ENCODE measurements around the gene SETD5.
"Not testable (repeated sequence)": the region's sequence is repeated elsewhere in the genome, so short reads cannot be mapped to it uniquely, and the experiment has no call there.

SETD5 gene

DNA sequence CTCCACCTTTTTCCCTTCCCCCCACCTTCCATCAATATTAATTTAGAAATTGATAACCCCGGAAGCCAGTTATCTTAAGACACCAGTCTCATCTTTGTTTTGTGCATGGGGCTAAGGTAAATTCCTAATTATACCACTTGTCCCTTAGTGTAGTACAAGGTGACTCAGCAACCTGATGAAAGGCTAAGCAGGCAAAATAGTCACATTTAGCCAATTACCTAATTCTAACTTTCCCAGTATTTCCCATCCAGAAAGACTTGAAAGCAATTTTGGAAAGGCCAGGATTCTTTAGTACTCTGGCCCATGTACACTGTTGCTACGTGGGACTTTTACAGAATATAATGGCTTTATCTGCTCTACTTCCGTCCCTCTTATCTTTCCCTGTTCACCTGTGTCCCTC lies 72.6 kb downstream of the SETD5 start:
- H3K27ac ChIP-seq, result no peak overlapping the region
- TF ChIP-seq ZFX (IDR thresholded peaks at IDR 0.05), result no peak

DNA sequence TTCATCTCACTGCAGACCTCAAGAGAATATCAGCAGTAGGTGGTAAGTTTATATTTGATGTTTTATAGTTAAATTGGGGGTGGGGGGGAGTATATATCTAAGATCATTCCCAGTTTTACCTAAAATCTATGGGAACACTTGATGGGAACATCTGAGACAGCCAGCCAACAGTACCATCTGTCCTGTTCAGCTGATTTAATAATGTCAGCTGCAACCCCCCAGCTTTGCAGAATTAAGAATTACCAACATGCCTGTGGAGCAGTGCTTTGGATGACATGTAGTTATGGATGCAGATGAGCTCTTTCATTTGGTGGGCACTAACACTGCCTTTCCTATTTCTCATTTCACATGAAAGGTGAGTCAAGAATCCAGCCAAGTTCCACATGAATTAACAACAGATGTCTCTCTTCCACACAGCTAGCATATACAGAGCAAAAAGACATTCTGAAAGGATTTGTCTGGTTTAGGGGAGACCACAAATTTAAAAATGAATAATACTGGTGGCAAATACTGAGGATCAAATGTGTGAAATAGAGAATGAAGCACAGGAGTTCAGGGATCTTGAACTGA lies 76.2 kb downstream of the SETD5 start:
- no peak overlapping the region for H3K27ac ChIP-seq
- TF ChIP-seq, protein P1, sequence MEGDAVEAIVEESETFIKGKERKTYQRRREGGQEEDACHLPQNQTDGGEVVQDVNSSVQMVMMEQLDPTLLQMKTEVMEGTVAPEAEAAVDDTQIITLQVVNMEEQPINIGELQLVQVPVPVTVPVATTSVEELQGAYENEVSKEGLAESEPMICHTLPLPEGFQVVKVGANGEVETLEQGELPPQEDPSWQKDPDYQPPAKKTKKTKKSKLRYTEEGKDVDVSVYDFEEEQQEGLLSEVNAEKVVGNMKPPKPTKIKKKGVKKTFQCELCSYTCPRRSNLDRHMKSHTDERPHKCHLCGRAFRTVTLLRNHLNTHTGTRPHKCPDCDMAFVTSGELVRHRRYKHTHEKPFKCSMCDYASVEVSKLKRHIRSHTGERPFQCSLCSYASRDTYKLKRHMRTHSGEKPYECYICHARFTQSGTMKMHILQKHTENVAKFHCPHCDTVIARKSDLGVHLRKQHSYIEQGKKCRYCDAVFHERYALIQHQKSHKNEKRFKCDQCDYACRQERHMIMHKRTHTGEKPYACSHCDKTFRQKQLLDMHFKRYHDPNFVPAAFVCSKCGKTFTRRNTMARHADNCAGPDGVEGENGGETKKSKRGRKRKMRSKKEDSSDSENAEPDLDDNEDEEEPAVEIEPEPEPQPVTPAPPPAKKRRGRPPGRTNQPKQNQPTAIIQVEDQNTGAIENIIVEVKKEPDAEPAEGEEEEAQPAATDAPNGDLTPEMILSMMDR (conservative IDR thresholded peaks at IDR 0.05), result no peak
- no peak for TF ChIP-seq ZFX (IDR thresholded peaks at IDR 0.05)

DNA sequence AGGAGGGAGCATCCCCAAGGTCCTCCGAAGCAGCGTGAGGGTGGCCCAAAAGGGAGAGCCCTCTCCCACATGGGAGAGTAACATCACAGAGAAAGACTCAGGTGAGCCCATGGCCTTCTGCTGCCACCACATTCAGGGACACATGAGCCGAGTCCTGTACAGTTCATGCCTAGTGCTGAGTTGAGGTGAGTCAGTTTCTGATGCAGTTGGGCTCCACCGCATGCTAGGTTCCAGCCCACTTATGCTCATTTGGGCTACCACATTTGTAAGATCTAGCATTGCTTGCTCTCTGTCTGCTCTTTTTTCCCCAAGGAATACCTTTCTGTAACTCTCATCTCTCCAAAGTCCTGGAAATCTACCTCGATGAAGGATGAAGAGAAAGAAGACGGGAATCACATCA lies 77.1 kb downstream of the SETD5 start:
- no peak for TF ChIP-seq ZFX (IDR thresholded peaks at IDR 0.05)
- TF ChIP-seq, protein P1 (conservative IDR thresholded peaks at IDR 0.05), result no peak
- no peak overlapping the region for H3K27ac ChIP-seq

DNA sequence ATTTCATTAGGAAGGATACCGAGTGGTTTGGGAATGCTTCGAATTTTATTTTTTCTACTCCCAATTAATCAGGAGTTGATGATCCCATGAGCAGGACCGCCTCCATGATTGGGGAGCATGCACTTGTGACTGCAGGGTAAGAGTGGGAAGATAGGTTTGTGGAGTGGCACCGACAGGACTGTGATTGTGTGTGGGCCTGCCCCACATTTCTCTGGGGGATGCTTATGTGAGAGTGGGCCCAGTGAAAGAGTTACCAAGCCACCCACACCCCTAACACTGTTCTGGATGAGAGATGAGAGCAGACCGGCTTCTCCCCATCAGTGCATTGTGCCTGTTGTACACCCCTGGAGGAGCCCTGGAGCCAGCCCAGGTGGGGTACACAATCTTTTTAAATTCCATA lies 79.5 kb downstream of the SETD5 start:
- no peak overlapping the region for H3K27ac ChIP-seq
- no peak for TF ChIP-seq ZFX (IDR thresholded peaks at IDR 0.05)
- TF ChIP-seq, protein P1 (conservative IDR thresholded peaks at IDR 0.05), result no peak

DNA sequence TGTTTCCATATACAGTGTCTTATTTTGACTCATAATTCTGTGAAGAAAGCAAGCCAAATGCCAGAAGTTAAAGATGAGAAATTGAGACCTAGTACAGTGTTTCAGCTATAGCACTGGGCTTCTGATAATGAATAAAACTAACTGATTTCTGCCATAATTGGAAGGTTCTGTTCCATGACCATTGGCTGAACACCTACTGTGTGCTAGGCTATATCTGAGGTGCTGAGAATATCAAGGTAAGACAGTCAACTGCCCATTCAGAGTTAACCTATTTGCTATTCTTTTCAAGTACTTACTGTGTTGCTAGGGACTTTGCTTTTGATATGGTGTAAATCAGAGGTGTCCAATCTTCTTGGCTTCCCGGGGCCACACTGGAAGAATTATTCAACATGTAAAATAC lies 82.8 kb downstream of the SETD5 start:
- no peak overlapping the region for H3K27ac ChIP-seq
- no peak for TF ChIP-seq ZFX (IDR thresholded peaks at IDR 0.05)
- TF ChIP-seq, protein P1 (conservative IDR thresholded peaks at IDR 0.05), result no peak

DNA sequence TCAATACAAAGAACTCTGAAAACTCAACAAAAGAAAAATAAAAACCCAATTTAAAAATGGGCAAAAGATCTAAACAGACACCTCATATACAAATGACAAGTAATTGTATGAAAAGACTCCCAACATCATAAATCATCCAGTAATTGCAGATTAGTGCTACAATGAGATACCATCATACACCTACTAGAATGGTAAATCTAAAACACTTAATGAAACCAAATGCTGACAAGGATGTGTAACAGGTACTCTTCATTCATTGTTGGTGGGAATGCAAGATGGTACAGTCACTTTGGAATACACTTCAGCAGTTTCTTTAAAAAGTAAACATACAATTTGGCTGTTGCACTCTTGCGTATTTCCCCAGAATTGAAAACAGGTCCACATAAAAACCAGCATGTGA lies 87.8 kb downstream of the SETD5 start:
- no peak for TF ChIP-seq ZFX (IDR thresholded peaks at IDR 0.05)
- TF ChIP-seq, protein P1 (conservative IDR thresholded peaks at IDR 0.05), result no peak
- H3K27ac ChIP-seq, result no peak overlapping the region

DNA sequence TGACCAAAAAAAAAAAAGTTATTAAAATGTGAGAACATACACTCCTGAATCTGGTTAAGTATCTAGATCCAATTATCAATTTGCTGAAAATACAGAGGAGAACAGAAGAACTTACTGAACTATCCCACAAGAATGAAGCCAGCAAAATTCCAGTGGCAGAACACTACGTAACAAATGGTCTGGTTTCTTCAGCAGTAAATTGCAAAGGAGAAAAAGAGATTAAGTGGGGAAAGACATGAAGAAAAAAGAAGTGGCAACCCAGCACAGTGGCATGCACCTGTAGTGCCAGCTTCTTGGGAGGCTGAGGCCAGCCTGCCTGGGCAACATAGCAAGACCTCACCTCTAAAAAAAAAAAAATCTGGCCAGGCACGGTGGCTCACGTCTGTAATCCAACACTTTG lies 94.1 kb downstream of the SETD5 start:
- TF ChIP-seq ZFX (IDR thresholded peaks at IDR 0.05), result no peak
- TF ChIP-seq, protein P1 (conservative IDR thresholded peaks at IDR 0.05), result no peak
- H3K27ac ChIP-seq, result no peak overlapping the region

DNA sequence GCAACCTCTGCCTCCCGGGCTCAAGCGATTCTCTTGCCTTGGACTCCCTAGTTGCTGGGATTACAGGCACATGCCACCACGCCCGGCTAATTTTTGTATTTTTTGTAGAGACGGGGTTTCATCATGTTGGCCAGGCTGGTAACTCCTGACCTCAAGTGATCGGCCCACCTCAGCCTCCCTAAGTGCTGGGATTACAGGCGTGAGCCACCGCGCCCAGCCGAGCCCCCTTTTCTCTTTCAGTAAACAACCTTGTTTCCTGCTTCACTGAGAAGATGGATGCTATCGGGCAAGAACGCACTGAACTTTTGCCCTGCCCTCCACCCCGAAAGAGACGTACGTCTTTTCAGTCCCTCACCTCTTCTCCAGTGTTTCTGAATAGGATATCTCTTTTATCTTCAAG lies 96.6 kb downstream of the SETD5 start:
- H3K27ac ChIP-seq, result not testable (repeated sequence)
